Neuron (in vitro differentiated cells): ENCODE results near the gene CSRNP3.
"Not testable (repeated sequence)": the region's sequence is repeated elsewhere in the genome, so short reads cannot be mapped to it uniquely, and the experiment has no call there.

ENCODE experiments used
- H2AFZ ChIP-seq: one replicate; pipeline ENCODE4 v1.6.1; 2013; ENCODE audit warnings: low read depth, mild to moderate bottlenecking, inconsistent platforms, low read length, moderate library complexity
- H3K27me3 ChIP-seq: one replicate; pipeline ENCODE4 v1.6.1; 2013; ENCODE audit warnings: low read length; ENCODE audit not compliant: insufficient read depth
- H3K36me3 ChIP-seq: one replicate; pipeline ENCODE4 v1.6.1; 2013; ENCODE audit warnings: low read length; ENCODE audit not compliant: insufficient read depth
- H3K4me1 ChIP-seq: one replicate; pipeline ENCODE4 v1.6.1; 2013; ENCODE audit warnings: low read length; ENCODE audit not compliant: insufficient read depth
- H3K4me3 ChIP-seq: 2 replicates; pipeline ENCODE4 v1.5.1; 2013; ENCODE audit warnings: mild to moderate bottlenecking, low read length, moderate library complexity
- H3K9me3 ChIP-seq: one replicate; pipeline ENCODE4 v1.6.1; 2013; ENCODE audit warnings: low read length

The CSRNP3 gene

DNA sequence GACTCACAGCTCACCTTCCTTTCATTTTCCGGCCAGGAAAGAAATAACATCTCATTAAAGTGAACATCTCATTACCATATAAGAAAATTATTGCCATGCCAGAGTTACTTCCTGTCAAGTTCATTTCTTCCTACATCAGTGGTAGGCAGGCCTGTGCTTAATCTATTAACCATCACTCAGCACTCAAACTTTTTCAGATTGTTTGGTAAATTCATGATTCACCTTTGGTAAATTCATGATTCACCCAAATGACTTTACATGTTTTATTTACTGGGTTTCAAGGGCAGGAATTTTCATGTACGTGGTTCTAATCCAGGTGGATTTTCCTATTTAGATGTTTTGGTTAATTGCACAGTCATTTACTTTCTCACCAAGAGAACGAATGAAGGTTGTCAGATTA, 116.5 kb downstream of the CSRNP3 start:
- H3K36me3 ChIP-seq, result peaks cover 21% of the 10 kb centered on the region
- H3K4me3 ChIP-seq, result no peak overlapping the region
- peaks cover 3% of the 10 kb centered on the region for H3K4me1 ChIP-seq
- no peaks in the 10 kb centered on the region for H3K27me3 ChIP-seq
- no peak overlapping the region for H2AFZ ChIP-seq
- H3K9me3 ChIP-seq, result peaks cover 9% of the 10 kb centered on the region

DNA sequence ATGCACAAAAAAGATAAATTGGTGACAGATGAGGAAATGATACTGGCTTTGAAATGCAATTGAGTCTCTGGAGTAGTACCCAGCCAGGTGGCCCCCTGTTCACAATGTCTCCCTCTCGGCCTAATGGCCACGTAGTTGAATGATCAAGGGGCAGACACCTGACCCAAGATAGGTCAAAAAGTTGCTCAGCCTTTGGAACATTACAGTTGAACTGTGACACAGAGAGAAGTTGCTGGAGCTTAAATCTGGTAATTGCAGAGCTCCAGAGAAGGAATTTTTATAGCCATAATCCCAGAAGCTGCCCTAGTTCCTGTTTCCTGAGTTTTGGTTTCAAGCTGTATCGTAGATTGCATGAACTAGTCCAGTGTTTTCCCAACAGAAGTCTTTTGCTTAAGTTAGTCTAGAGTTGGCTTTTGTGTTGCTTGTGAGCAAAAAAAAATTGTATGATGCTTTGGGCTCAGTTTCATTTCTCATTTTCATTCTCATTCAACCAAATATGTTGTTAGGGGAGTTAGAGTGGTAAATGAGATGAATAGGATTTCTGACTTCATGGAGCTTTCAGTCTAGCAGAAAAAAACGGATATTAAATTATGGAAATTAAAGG, 117.9 kb downstream of the CSRNP3 start:
- no peak overlapping the region for H3K4me3 ChIP-seq
- H3K27me3 ChIP-seq, result no peaks in the 10 kb centered on the region
- peaks cover 3% of the 10 kb centered on the region for H3K4me1 ChIP-seq
- peaks cover 31% of the 10 kb centered on the region for H3K36me3 ChIP-seq
- no peak overlapping the region for H2AFZ ChIP-seq
- peaks cover 22% of the 10 kb centered on the region for H3K9me3 ChIP-seq

DNA sequence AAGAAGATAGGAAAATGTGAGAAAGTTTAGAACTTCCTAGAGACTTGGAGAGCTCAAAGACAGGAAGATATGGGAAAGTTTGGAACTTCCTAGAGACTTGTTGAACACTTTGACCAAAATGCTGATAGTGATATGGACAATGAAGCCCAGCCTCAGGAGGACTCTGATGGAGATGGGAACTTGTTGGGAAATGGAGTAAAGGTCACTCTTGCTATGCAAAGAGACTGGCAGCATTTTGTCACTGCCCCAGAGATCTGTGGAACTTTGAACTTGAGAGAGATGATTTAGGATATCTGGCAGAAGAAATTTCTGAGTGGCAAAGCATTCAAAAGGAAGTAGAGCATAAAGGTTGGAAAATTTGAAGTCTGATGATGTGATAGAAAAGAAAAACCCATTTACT, 121.5 kb downstream of the CSRNP3 start:
- peaks cover 22% of the 10 kb centered on the region for H3K9me3 ChIP-seq
- peaks cover 41% of the 10 kb centered on the region for H3K36me3 ChIP-seq
- not testable (repeated sequence) for H3K27me3 ChIP-seq

DNA sequence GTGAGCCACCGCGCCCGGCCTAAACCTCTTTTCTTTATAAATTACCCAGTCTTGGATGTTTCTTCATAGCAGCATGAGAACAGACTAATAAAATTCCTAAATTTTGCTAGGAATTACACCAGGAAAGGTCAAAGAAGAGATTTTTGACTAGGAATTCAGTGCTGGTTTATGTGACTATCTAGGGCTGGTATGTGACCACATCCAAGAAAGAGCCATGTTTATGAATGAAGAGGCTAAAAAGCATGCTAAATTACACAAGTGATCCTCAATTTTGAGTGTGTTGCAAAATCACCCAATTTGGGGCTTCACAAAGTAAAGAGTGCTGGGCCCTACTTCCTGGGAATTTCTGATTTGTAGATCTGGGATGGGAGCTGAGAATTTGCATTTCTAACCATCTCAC, 123.6 kb downstream of the CSRNP3 start:
- Histone ChIP-seq H3K36me3 (peaks cover 59% of the 10 kb centered on the region), H3K27me3 (no peaks in the 10 kb centered on the region), H3K4me1 (no peaks in the 10 kb centered on the region), H2AFZ (no peak overlapping the region), H3K4me3 (no peak overlapping the region), H3K9me3 (peaks cover 22% of the 10 kb centered on the region)

More for the DNA sequence above, 121.5 kb downstream of the CSRNP3 start:
- H3K4me1 ChIP-seq, H2AFZ ChIP-seq, H3K4me3 ChIP-seq: not testable (repeated sequence)

DNA sequence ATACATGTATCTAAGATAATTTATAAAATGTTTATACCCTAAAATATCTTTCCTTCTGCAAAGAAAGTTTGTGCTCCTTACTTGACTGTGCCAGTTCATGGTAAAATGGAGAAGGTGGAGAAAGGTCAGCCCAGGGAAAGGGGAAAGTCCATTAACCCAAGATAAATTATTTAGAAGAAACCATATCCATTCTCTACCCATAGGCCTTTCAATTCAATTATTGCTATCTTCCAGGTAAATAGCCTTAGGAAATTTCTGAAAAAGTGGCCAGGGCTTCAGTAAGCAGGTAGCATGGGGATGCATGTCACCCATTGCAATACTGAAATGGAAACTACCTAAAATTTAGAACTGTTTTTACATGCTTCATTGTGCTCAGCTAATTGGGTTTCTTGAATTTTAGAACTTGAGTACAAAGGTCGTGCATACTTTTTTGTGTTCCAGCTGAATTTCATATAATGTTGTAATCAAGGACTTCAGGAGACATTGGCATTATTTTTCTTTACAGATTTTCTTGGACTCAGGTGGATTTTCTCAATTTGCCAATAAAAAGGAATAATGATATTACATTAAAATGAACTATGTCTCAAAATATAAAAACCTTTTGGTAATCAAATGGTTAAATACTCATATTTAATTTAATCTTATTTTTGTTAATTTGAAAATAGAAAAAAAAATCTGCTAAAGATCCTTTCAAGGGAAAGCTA, 124.9 kb downstream of the CSRNP3 start:
- H3K4me1 ChIP-seq, result no peaks in the 10 kb centered on the region
- H3K4me3 ChIP-seq, result no peak overlapping the region
- H3K27me3 ChIP-seq, result no peaks in the 10 kb centered on the region
- peaks cover 24% of the 10 kb centered on the region for H3K9me3 ChIP-seq
- H3K36me3 ChIP-seq, result peaks cover 61% of the 10 kb centered on the region
- H2AFZ ChIP-seq, result no peak overlapping the region

DNA sequence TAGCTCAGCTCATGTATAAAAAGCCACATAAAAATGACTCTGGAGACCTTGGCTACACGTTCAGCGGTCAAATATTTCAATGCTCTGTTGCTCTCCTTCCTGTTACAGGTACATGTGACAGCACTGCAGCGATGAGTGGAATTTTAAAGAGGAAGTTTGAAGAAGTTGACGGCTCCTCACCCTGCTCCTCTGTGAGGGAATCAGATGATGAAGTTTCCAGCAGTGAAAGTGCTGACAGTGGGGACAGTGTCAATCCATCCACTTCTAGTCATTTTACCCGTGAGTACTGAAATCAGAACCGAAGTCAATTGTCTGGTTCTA, 125.4 kb downstream of the CSRNP3 start:
- no peaks in the 10 kb centered on the region for H3K27me3 ChIP-seq
- no peak overlapping the region for H3K4me3 ChIP-seq
- H2AFZ ChIP-seq, result no peak overlapping the region
- H3K36me3 ChIP-seq, result peaks cover 60% of the 10 kb centered on the region
- H3K9me3 ChIP-seq, result peaks cover 24% of the 10 kb centered on the region
- H3K4me1 ChIP-seq, result no peaks in the 10 kb centered on the region

DNA sequence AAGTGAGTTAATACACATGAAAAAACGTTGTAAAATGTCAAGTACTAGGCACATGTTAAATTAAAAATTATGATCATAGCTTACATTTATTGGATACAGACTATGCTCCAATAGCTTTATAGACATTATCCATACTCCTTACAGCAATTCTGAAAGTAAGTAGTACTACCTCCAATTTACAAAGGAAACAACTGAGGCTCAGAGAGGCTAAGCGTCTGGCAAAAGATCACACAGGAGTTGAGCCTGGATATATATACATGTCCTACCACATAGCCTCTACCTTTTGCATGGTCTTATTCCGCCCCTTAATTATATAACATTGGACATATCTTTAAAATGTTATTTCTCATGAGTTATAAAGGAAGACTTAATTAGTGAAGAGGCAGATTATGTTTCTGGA, 127.3 kb downstream of the CSRNP3 start:
- Histone ChIP-seq H2AFZ (no peak overlapping the region), H3K27me3 (no peaks in the 10 kb centered on the region), H3K4me3 (no peak overlapping the region), H3K9me3 (peaks cover 11% of the 10 kb centered on the region), H3K4me1 (no peaks in the 10 kb centered on the region), H3K36me3 (peaks cover 55% of the 10 kb centered on the region)

DNA sequence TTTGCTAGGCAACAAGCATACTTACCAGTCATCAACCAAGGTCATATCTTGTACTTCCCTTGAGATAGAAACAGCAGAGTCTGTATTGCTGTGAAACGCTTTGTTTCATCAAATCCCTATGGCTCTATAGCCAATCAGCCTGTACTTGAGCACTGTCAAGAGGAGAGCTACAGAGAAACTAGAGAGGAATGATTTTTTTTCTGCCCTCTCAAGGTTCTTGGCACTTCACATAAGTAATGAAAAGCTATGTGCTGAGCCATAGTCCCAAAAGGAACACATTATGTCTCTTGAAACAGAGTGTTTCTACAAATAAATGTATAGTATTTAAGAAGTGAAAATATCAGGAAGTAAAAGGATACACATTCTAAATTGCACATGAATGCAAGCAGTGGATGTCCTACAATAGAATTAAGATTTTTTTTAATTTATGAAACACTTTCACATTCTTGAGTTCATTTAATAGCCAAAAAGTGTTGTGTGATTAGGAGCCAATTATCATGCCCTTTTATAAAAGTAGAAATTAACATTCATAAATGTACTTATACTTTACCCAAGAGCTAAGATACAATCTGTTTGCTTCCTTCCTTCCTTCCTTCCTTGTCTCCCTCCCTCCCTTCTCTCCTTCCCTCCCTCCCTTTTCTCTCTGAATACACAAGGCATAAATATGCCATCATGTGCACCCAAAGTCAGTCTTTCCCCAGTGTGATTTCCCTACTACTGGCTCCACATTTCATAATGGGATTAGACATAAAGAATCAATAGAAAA, 131.8 kb downstream of the CSRNP3 start:
- Histone ChIP-seq H3K4me1 (no peaks in the 10 kb centered on the region), H3K36me3 (peaks cover 49% of the 10 kb centered on the region), H3K27me3 (no peaks in the 10 kb centered on the region), H2AFZ (no peak overlapping the region), H3K4me3 (no peak overlapping the region), H3K9me3 (peaks cover 12% of the 10 kb centered on the region)

DNA sequence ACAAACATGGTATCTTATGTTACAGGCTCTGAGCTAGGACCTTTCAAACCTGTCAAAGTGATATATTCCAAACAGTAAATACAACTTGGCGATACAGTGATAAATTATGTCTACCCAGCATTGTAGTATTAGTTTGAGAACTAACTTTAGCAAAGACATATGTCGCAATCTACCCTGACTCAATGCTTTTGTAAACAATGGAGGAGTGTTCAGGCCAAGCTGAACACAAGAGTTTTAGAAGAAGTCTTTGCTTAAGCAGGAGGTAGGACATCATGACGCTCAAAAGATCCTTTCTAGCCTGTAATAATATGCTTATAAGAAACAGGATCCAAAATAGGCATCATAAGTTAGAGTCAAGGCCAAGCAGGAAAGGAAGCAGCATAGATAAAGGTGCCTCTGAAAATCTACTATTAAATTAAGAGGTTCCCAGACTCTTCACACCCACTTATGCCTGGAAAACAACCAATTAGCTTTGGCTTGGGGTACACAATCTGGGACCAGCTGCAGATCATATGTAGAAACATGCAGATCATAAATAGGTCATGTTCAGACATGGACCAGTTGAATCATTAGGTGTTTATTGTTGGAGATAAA, 132.5 kb downstream of the CSRNP3 start:
- Histone ChIP-seq H3K4me1 (no peaks in the 10 kb centered on the region), H2AFZ (no peak overlapping the region), H3K36me3 (peaks cover 47% of the 10 kb centered on the region), H3K9me3 (peaks cover 10% of the 10 kb centered on the region), H3K4me3 (no peak overlapping the region), H3K27me3 (no peaks in the 10 kb centered on the region)

DNA sequence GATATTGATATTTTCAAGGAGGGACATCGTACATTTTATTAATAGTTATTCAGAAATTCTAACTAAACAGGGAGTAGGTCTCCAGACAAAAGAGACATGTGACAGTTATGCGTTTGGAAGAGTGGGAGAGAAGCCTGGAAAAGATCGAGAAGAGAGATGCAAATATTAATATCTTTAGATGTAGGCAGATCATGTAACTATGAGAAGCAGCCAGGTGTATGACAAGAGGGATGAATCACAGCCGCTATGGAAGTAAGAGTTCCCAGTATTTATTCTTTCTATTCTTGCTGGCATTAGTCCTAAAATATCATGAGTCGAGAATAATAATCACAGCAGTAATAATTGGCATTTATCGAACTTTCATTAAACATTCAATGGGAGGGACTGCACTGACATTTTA, 140.2 kb downstream of the CSRNP3 start:
- peaks cover 2% of the 10 kb centered on the region for H3K4me1 ChIP-seq

DNA sequence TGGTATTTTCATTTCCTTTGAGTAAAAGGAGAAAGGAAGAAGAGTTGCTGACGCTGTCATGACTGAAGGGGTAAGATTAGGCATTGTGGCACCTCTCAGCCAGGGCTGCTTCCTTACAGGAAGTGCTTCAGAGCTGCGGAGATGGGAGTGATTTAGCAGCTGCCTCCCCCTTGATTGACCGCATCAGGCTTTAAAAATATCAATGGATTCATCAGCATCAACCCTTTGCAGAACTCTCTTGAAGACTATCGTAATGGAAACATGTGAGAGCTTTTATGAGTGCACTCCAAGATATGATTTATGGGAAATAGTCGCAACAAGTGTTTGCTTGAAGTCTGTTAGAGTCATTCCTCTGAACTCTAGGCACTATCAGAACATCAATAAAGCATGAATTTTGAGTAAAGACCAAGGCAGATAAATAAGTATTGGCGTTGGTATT, 141.1 kb downstream of the CSRNP3 start:
- H3K4me3 ChIP-seq, result no peak overlapping the region
- H3K4me1 ChIP-seq, result peaks cover 2% of the 10 kb centered on the region
- H2AFZ ChIP-seq, result no peak overlapping the region
- peaks cover 19% of the 10 kb centered on the region for H3K36me3 ChIP-seq
- H3K9me3 ChIP-seq, result peaks cover 2% of the 10 kb centered on the region
- no peaks in the 10 kb centered on the region for H3K27me3 ChIP-seq

More for the DNA sequence above, 140.2 kb downstream of the CSRNP3 start:
- H2AFZ ChIP-seq, result no peak overlapping the region
- H3K9me3 ChIP-seq, result peaks cover 8% of the 10 kb centered on the region
- no peaks in the 10 kb centered on the region for H3K27me3 ChIP-seq
- H3K36me3 ChIP-seq, result peaks cover 25% of the 10 kb centered on the region
- no peak overlapping the region for H3K4me3 ChIP-seq

DNA sequence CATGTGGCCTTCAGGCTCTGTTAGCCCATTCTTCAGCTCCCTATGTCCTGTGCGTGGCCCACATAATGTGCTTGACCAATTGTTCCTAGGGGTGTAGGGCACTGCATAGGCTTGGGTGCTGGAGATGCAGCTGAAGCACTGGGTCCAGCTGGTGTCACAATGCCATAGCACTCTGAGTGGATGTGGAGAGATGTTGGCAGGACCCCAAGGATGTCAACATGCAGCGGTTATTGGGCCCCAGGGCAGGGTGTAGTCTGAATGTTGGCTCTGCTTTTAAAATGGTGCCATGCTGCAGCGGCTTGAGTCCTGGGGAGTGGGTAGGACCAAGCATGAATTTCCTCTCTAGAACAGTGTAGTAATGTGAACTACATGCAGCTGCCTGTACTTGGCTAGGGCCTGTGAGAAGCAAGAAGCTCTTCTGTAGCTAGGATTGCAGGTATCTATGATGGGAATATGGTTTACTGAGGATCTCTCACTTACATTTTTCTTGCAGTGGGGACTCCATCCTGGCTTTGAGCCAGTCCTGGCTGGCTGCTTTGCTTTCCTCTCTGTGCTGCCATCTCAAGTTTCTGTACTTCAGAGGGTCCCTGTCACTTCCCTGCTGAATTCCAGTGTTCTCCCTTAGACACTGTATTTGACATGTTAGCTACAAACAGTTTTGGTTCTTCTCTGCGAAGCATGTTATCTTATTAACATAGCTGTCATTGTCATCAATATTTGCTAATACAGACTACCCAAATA, 148.4 kb downstream of the CSRNP3 start:
- H3K36me3 ChIP-seq, result peaks cover 6% of the 10 kb centered on the region
- H3K27me3 ChIP-seq, result no peaks in the 10 kb centered on the region
- no peak overlapping the region for H3K4me3 ChIP-seq
- H2AFZ ChIP-seq, result no peak overlapping the region
- H3K4me1 ChIP-seq, result peaks cover 11% of the 10 kb centered on the region
- H3K9me3 ChIP-seq, result peaks cover 4% of the 10 kb centered on the region
